HepG2 (cell line): Measurements from ENCODE around the gene MYOM1. TPM values are rescaled to one million over a fixed set of nuclear protein-coding genes. Genes with fewer than 3 reads are reported as not detected.

Experiments
- AFF4 ChIP-seq: sonication (generic); formaldehyde crosslinking; IDR thresholded peaks from 2 replicates; pipeline ENCODE4 v1.4.0; 2020; ENCODE audit warnings: missing genetic modification reagents
- ASH2L ChIP-seq: fragments of 300-600, 200-600 bp; sonication (generic); IDR thresholded peaks from 2 replicates; pipeline ENCODE4 v1.7.0; 2017; ENCODE audit warnings: low read depth, mild to moderate bottlenecking, moderate library complexity, mixed read lengths, low read length; ENCODE audit not compliant: insufficient read length
- DPF2 ChIP-seq: sonication (generic); formaldehyde crosslinking; IDR thresholded peaks from 2 replicates; pipeline ENCODE4 v1.4.0; 2020; ENCODE audit warnings: mild to moderate bottlenecking, low read depth, missing genetic modification reagents, borderline replicate concordance
- GATAD2A ChIP-seq: IDR thresholded peaks from 2 replicates; pipeline ENCODE4 v1.6.1; 2016
- HHEX ChIP-seq: IDR thresholded peaks from 2 replicates; pipeline ENCODE4 v1.6.1; 2016; ENCODE audit warnings: control low read depth
- JDP2 ChIP-seq: sonication (generic); formaldehyde crosslinking; IDR thresholded peaks from 2 replicates; pipeline ENCODE4 v1.8.1; 2022; ENCODE audit warnings: missing genetic modification reagents, borderline replicate concordance
- KAT8 ChIP-seq: IDR thresholded peaks from 2 replicates; pipeline ENCODE4 v1.6.1; 2016; ENCODE audit warnings: missing genetic modification reagents, missing compliant biosample characterization
- MTF2 ChIP-seq: sonication (generic); formaldehyde crosslinking; IDR thresholded peaks from 2 replicates; pipeline ENCODE4 v1.5.0; 2020; ENCODE audit warnings: missing genetic modification reagents, borderline replicate concordance
- NFAT5 ChIP-seq: sonication (generic); formaldehyde crosslinking; IDR thresholded peaks from 2 replicates; pipeline ENCODE4 v1.4.0; 2020; ENCODE audit warnings: missing genetic modification reagents
- SOX13 ChIP-seq, 3 experiments: fragments of 450-650 bp in 1 of 3; sonication (generic) in 1 of 3; formaldehyde crosslinking in 1 of 3; IDR thresholded peaks in 2 of 3; conservative IDR thresholded peaks in 1 of 3; 2 replicates each; pipeline versions ENCODE4 v1.5.0 to v1.6.1; 2016 to 2020; ENCODE audit warnings: antibody characterized with exemption in 1 of 3, mild to moderate bottlenecking in 1 of 3, missing compliant biosample characterization in 1 of 3, missing genetic modification reagents in 1 of 3, moderate library complexity in 1 of 3
- ZMYM2 ChIP-seq: sonication (generic); formaldehyde crosslinking; IDR thresholded peaks from 2 replicates; pipeline ENCODE4 v1.8.0; 2022; ENCODE audit warnings: mild to moderate bottlenecking, missing genetic modification reagents
- ZNF34 ChIP-seq: sonication (generic); formaldehyde crosslinking; IDR thresholded peaks from 2 replicates; pipeline ENCODE4 v1.4.0; 2020; ENCODE audit warnings: mild to moderate bottlenecking, missing genetic modification reagents, borderline replicate concordance
- ZNF589 ChIP-seq: sonication (generic); formaldehyde crosslinking; conservative IDR thresholded peaks from 2 replicates; pipeline ENCODE4 v1.8.0; 2022; ENCODE audit warnings: mild to moderate bottlenecking, moderate library complexity, missing genetic modification reagents
- polyA plus RNA-seq, 8 experiments: library from polyadenylated mRNA; depleted of rRNA in 3 of 8; stranded (reverse) in 7 of 8; unstranded in 1 of 8; fragments of >200 nt; fragmentation: Illumina TruSeq in 4 of 8; extraction: Trizol in 4 of 8; gene quantifications; 2 replicates each; pipeline versions ENCODE4 v1.2.1 to v1.2.3, GENCODE V29; 2011 to 2016; ENCODE audit warnings: low read depth in 4 of 8, missing spikeins in 1 of 8, mixed read lengths in 1 of 8; ENCODE audit not compliant: insufficient read depth in 1 of 8
- total RNA-seq, 5 experiments: library from RNA; depleted of rRNA; stranded (reverse); fragments of >200 nt; fragmentation: Illumina TruSeq; extraction: Trizol; gene quantifications; 2 replicates each; pipeline ENCODE4 v1.2.3, GENCODE V29; 2016; ENCODE audit warnings: low read depth in 1 of 5
- TF ChIP-seq, protein P1 (sequence below): sonication (generic); formaldehyde crosslinking; IDR thresholded peaks from 2 replicates; pipeline ENCODE4 v1.9.0; 2021; ENCODE audit warnings: missing genetic modification reagents, borderline replicate concordance
- TF ChIP-seq, protein P2 (sequence below): sonication (generic); formaldehyde crosslinking; IDR thresholded peaks from 2 replicates; pipeline ENCODE4 v1.5.0; 2020; ENCODE audit warnings: mild to moderate bottlenecking, missing genetic modification reagents

MYOM1 gene
- total and polyA plus RNA-seq, 2 of the 13 experiments (the other 11 are each of a cell fraction or from before 2014, with no cell fraction given) = 0.46 to 0.98 TPM

DNA sequence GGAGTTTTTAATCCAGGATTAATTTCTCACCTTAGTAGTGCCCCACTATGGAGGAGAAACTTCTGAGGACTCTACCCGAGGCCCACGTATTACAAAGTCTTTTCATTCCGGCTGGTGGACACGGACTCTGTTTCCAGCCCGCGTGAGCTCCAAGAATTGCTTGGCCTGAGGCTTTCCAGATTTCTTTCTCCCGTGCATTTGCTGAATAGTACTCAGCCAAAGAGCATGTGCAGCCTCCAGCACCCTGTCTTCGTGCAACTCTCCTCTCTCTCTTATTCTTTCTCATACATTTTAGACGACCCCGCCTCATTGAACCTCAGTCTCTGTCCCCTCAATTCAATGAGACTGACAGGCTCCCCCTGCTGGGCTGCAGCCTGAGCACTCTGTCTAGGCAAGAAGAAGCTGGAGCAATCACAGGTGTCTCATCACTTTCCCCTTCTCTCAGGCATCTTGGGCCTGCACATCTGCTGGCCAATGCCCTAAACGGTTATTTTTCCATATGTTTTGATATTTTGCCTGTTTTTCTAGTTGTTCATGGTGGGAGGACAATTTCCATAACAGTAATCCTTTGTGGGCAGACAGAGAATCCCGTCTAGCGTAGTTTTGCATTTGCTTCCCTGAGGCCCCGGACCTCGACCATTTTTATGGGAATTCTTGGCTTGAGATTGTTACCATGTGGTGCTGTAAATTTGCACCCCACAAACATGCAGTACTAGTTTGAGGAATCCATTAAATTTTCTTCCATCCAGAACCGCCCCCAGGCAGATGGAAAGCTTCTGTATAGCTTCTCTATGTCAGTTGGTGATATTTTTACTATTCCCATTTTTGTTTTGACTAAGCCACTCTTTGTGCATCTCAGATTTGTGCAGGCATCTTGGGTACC lies 156.7 kb downstream of the MYOM1 start (continued):
- TF ChIP-seq, protein P1, sequence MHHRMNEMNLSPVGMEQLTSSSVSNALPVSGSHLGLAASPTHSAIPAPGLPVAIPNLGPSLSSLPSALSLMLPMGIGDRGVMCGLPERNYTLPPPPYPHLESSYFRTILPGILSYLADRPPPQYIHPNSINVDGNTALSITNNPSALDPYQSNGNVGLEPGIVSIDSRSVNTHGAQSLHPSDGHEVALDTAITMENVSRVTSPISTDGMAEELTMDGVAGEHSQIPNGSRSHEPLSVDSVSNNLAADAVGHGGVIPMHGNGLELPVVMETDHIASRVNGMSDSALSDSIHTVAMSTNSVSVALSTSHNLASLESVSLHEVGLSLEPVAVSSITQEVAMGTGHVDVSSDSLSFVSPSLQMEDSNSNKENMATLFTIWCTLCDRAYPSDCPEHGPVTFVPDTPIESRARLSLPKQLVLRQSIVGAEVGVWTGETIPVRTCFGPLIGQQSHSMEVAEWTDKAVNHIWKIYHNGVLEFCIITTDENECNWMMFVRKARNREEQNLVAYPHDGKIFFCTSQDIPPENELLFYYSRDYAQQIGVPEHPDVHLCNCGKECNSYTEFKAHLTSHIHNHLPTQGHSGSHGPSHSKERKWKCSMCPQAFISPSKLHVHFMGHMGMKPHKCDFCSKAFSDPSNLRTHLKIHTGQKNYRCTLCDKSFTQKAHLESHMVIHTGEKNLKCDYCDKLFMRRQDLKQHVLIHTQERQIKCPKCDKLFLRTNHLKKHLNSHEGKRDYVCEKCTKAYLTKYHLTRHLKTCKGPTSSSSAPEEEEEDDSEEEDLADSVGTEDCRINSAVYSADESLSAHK (CRISPR knock-in tag) = no peak
- TF ChIP-seq ZNF34 (CRISPR knock-in tag) (no peak), ASH2L (peak; percentile 47), MTF2 (CRISPR knock-in tag) (no peak), NFAT5 (CRISPR knock-in tag) (no peak), ZMYM2 (CRISPR knock-in tag) (no peak), SOX13 (IDR thresholded peaks at IDR 0.05) (no peak), SOX13 (CRISPR knock-in tag; conservative IDR thresholded peaks at IDR 0.05 in 1 of 2, IDR thresholded peaks at IDR 0.05 in 1 of 2) (no peak), HHEX (CRISPR knock-in tag) (no peak), GATAD2A (CRISPR knock-in tag) (peak; percentile 79), KAT8 (CRISPR knock-in tag) (peak; percentile 58), DPF2 (CRISPR knock-in tag) (no peak), JDP2 (CRISPR knock-in tag) (no peak), AFF4 (no peak), ZNF589 (CRISPR knock-in tag) (no peak)
- TF ChIP-seq, protein P2, sequence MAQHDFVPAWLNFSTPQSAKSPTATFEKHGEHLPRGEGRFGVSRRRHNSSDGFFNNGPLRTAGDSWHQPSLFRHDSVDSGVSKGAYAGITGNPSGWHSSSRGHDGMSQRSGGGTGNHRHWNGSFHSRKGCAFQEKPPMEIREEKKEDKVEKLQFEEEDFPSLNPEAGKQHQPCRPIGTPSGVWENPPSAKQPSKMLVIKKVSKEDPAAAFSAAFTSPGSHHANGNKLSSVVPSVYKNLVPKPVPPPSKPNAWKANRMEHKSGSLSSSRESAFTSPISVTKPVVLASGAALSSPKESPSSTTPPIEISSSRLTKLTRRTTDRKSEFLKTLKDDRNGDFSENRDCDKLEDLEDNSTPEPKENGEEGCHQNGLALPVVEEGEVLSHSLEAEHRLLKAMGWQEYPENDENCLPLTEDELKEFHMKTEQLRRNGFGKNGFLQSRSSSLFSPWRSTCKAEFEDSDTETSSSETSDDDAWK (CRISPR knock-in tag) = no peak
